Stimulated activated naive B cell treated with anti-CD40 and anti-IgM and Interleukin-4, amounts not matched to agents 10 μg/mL and 1 μg/mL and 100 μg/mL, for 72 hours (primary cell): ENCODE results near the gene PCDHB6.
"Not testable (repeated sequence)": the region's sequence is repeated elsewhere in the genome, so short reads cannot be mapped to it uniquely, and the experiment has no call there.

ENCODE experiments used
- ATAC-seq, 2 donors: fragments of 150-1000 bp; cut with Tn5 transposase; replicated peaks; 2 replicates each; pipeline ENCODE4 v1.10.0; 2021; ENCODE audit warnings: moderate library complexity in 1 of 2
- DNase-seq: peaks from one replicate; pipeline ENCODE4 v3.0.0; 2021
- H3K27ac Mint-ChIP-seq: one replicate; pipeline ENCODE4 v1.8.0; 2022; ENCODE audit warnings: mild to moderate bottlenecking, mixed read lengths
- H3K27me3 Mint-ChIP-seq, 2 donors: one replicate each; pipeline ENCODE4 v1.8.0; 2022; ENCODE audit warnings: mixed read lengths in 2 of 2
- H3K36me3 Mint-ChIP-seq, 2 donors: one replicate each; pipeline ENCODE4 v1.8.0; 2022; ENCODE audit warnings: mixed read lengths in 2 of 2, mild to moderate bottlenecking in 1 of 2
- H3K4me1 Mint-ChIP-seq, 2 donors: one replicate each; pipeline ENCODE4 v1.8.0; 2022; ENCODE audit warnings: mixed read lengths in 2 of 2, mild to moderate bottlenecking in 1 of 2
- H3K4me3 Mint-ChIP-seq, 2 donors: one replicate each; pipeline ENCODE4 v1.8.0; 2022; ENCODE audit warnings: mild to moderate bottlenecking in 2 of 2, mixed read lengths in 2 of 2, moderate library complexity in 1 of 2
- H3K9me3 Mint-ChIP-seq, 2 donors: one replicate each; pipeline ENCODE4 v1.8.0; 2022; ENCODE audit warnings: mixed read lengths in 2 of 2, mild to moderate bottlenecking in 1 of 2

Gene PCDHB6

GRCh38 chr5:141137346-141137745, 12.5 kb upstream of the PCDHB6 start:
- peaks cover 7 to 10% of the 10 kb centered on the region in 2 donors for H3K36me3 Mint-ChIP-seq
- H3K4me3 Mint-ChIP-seq, ATAC-seq, DNase-seq, H3K4me1 Mint-ChIP-seq, H3K27ac Mint-ChIP-seq: not testable (repeated sequence)
- peaks cover 16 to 41% of the 10 kb centered on the region in 2 donors for H3K27me3 Mint-ChIP-seq
- H3K9me3 Mint-ChIP-seq = peaks cover 17 to 21% of the 10 kb centered on the region in 2 donors

GRCh38 chr5:141150224-141150992, 551 bp downstream of the PCDHB6 start:
- no peak for DNase-seq
- H3K27ac Mint-ChIP-seq = peak overlapping the region; percentile 70
- H3K9me3 Mint-ChIP-seq = peaks cover 9 to 10% of the 10 kb centered on the region in 2 donors
- H3K4me1 Mint-ChIP-seq = peaks cover 4 to 5% of the 10 kb centered on the region in 2 donors
- H3K36me3 Mint-ChIP-seq = peaks cover 7 to 9% of the 10 kb centered on the region in 2 donors
- H3K4me3 Mint-ChIP-seq = peak overlapping the region in 1 of 2 donors; percentile 36
- H3K27me3 Mint-ChIP-seq = peaks cover 36 to 52% of the 10 kb centered on the region in 2 donors
- ATAC-seq = no peak

GRCh38 chr5:141150993-141151325, 1.1 kb downstream of the PCDHB6 start:
- Mint-ChIP-seq H3K9me3 (peaks cover 9 to 11% of the 10 kb centered on the region in 2 donors), H3K4me3 (no peak overlapping the region), H3K36me3 (peaks cover 7 to 9% of the 10 kb centered on the region in 2 donors), H3K27me3 (peaks cover 40 to 55% of the 10 kb centered on the region in 2 donors), H3K27ac (no peak overlapping the region), H3K4me1 (peaks cover 4 to 5% of the 10 kb centered on the region in 2 donors)
- DNase-seq (no peak), ATAC-seq (no peak)

GRCh38 chr5:141151632-141152031, 1.8 kb downstream of the PCDHB6 start:
- DNase-seq, H3K27ac Mint-ChIP-seq, H3K4me3 Mint-ChIP-seq, H3K4me1 Mint-ChIP-seq, ATAC-seq, H3K36me3 Mint-ChIP-seq: not testable (repeated sequence)
- Mint-ChIP-seq H3K27me3 (peaks cover 39 to 58% of the 10 kb centered on the region in 2 donors), H3K9me3 (peaks cover 11 to 14% of the 10 kb centered on the region in 2 donors)

GRCh38 chr5:141152096-141152495, 2.2 kb downstream of the PCDHB6 start:
- H3K36me3 Mint-ChIP-seq, H3K27ac Mint-ChIP-seq, ATAC-seq, DNase-seq, H3K4me1 Mint-ChIP-seq: not testable (repeated sequence)
- Mint-ChIP-seq H3K4me3 (peak overlapping the region in 1 of 2 donors; percentile 13), H3K27me3 (peaks cover 42 to 63% of the 10 kb centered on the region in 2 donors), H3K9me3 (peaks cover 15 to 17% of the 10 kb centered on the region in 2 donors)

GRCh38 chr5:141155540-141156374, 5.9 kb downstream of the PCDHB6 start:
- no peak for ATAC-seq
- no peaks in the 10 kb centered on the region for H3K4me1 Mint-ChIP-seq
- peaks cover 6 to 9% of the 10 kb centered on the region in 2 donors for H3K36me3 Mint-ChIP-seq
- H3K9me3 Mint-ChIP-seq = peaks cover 18 to 19% of the 10 kb centered on the region in 2 donors
- peaks cover 43 to 56% of the 10 kb centered on the region in 2 donors for H3K27me3 Mint-ChIP-seq
- no peak overlapping the region for H3K4me3 Mint-ChIP-seq
- H3K27ac Mint-ChIP-seq = no peak overlapping the region
- no peak for DNase-seq

- not testable (repeated sequence) for H3K4me1 Mint-ChIP-seq, H3K4me3 Mint-ChIP-seq, DNase-seq, ATAC-seq, H3K36me3 Mint-ChIP-seq
- Mint-ChIP-seq H3K27ac (peak overlapping the region; percentile 42), H3K9me3 (peaks cover 12 to 14% of the 10 kb centered on the region in 2 donors), H3K27me3 (peaks cover 33 to 42% of the 10 kb centered on the region in 2 donors)
Observed at GRCh38 chr5:141157356-141157755, 7.5 kb downstream of the PCDHB6 start.

GRCh38 chr5:141157901-141158300, 8.0 kb downstream of the PCDHB6 start:
- H3K4me3 Mint-ChIP-seq, H3K4me1 Mint-ChIP-seq: not testable (repeated sequence)
- H3K27ac Mint-ChIP-seq = peak overlapping the region; percentile 51

GRCh38 chr5:141172381-141173204, 22.7 kb downstream of the PCDHB6 start, which contains the start of gene PCDHB7:
TSS of gene PCDHB7 (plus strand) at chr5:141172644. CDS start at chr5:141172836, 192 bp downstream.
- Mint-ChIP-seq H3K27ac (no peak within 1 kb of the TSS), H3K27me3 (peaks cover 44 to 45% of the 10 kb centered on the region in 2 donors), H3K4me3 (peak within 1 kb of the TSS; percentile 11 to 14), H3K4me1 (peaks cover 0 to 3% of the 10 kb centered on the region in 2 donors), H3K9me3 (peaks cover 13 to 17% of the 10 kb centered on the region in 2 donors), H3K36me3 (peaks cover 0 to 4% of the 10 kb centered on the region in 2 donors)
- ATAC-seq (no peak), DNase-seq (no peak)

More at GRCh38 chr5:141157901-141158300, 8.0 kb downstream of the PCDHB6 start:
- not testable (repeated sequence) for DNase-seq, ATAC-seq, H3K36me3 Mint-ChIP-seq
- H3K9me3 Mint-ChIP-seq = peaks cover 12 to 14% of the 10 kb centered on the region in 2 donors
- H3K27me3 Mint-ChIP-seq = peaks cover 32 to 38% of the 10 kb centered on the region in 2 donors

GRCh38 chr5:141174291-141175104, 24.6 kb downstream of the PCDHB6 start:
- ATAC-seq, H3K4me3 Mint-ChIP-seq, H3K27ac Mint-ChIP-seq, DNase-seq, H3K4me1 Mint-ChIP-seq, H3K36me3 Mint-ChIP-seq: not testable (repeated sequence)
- H3K9me3 Mint-ChIP-seq = peaks cover 12 to 13% of the 10 kb centered on the region in 2 donors
- H3K27me3 Mint-ChIP-seq = peaks cover 32% of the 10 kb centered on the region in 2 donors

- no peak overlapping the region for H3K27ac Mint-ChIP-seq
- peaks cover 2 to 4% of the 10 kb centered on the region in 2 donors for H3K36me3 Mint-ChIP-seq
- H3K4me1 Mint-ChIP-seq = peaks cover 0 to 3% of the 10 kb centered on the region in 2 donors
- H3K27me3 Mint-ChIP-seq = peaks cover 23 to 29% of the 10 kb centered on the region in 2 donors
- ATAC-seq (no peak), DNase-seq (no peak)
- no peak overlapping the region for H3K4me3 Mint-ChIP-seq
- peaks cover 12% of the 10 kb centered on the region in 2 donors for H3K9me3 Mint-ChIP-seq
Observed at GRCh38 chr5:141175933-141176332, 26.1 kb downstream of the PCDHB6 start.

GRCh38 chr5:141177577-141178191, 27.8 kb downstream of the PCDHB6 start, which contains the start of gene PCDHB8:
TSS of gene PCDHB8 (plus strand) at chr5:141177790. CDS start at chr5:141178035, 245 bp downstream.
- Mint-ChIP-seq H3K27me3 (peaks cover 31 to 36% of the 10 kb centered on the region in 2 donors), H3K9me3 (peaks cover 11 to 14% of the 10 kb centered on the region in 2 donors)
- not testable (repeated sequence) for H3K36me3 Mint-ChIP-seq, H3K27ac Mint-ChIP-seq, H3K4me1 Mint-ChIP-seq, ATAC-seq, DNase-seq, H3K4me3 Mint-ChIP-seq
